Neural crest cell (in vitro differentiated cells): ENCODE measurements around the gene WHRN. TPM values are rescaled to one million over a fixed set of nuclear protein-coding genes. Genes with fewer than 3 reads are reported as not detected.

Experiments used
- DNase-seq: peaks from one replicate; pipeline ENCODE4 v3.0.0; 2021; ENCODE audit warnings: low read depth, mixed read lengths, low spot score
- H3K27ac Mint-ChIP-seq: one replicate; pipeline ENCODE4 v1.8.0; 2021; ENCODE audit warnings: mild to moderate bottlenecking, mixed read lengths; ENCODE audit not compliant: unreplicated experiment
- H3K27me3 Mint-ChIP-seq: 2 replicates; pipeline ENCODE4 v1.8.0; 2021; ENCODE audit warnings: low read depth, mild to moderate bottlenecking, mixed read lengths
- H3K36me3 Mint-ChIP-seq: 2 replicates; pipeline ENCODE4 v1.8.0; 2021; ENCODE audit warnings: low read depth, mild to moderate bottlenecking, mixed read lengths
- H3K4me1 Mint-ChIP-seq: 2 replicates; pipeline ENCODE4 v1.8.0; 2021; ENCODE audit warnings: mixed read lengths
- H3K4me3 Mint-ChIP-seq: one replicate; pipeline ENCODE4 v1.8.0; 2021; ENCODE audit warnings: mild to moderate bottlenecking, mixed read lengths
- H3K9me3 Mint-ChIP-seq: 2 replicates; pipeline ENCODE4 v1.8.0; 2021; ENCODE audit warnings: mixed read lengths
- total RNA-seq: library from RNA; stranded (reverse); gene quantifications from 2 replicates; pipeline ENCODE4 v1.2.1, GENCODE V29; 2021
- TF ChIP-seq, protein P1 (sequence below): fragments of 200-600 bp; sonication (generic); conservative IDR thresholded peaks from 2 replicates; pipeline ENCODE4 v1.5.0; 2021; ENCODE audit warnings: antibody characterized with exemption, mild to moderate bottlenecking

Gene WHRN
- total RNA-seq, 1 donor from 2014 or later: 8.9 TPM

- H3K4me3 Mint-ChIP-seq: no peak overlapping the region
- no peaks in the 10 kb centered on the region for H3K27me3 Mint-ChIP-seq
- no peaks in the 10 kb centered on the region for H3K36me3 Mint-ChIP-seq
- H3K27ac Mint-ChIP-seq: no peak overlapping the region
- H3K4me1 Mint-ChIP-seq: peaks cover 49% of the 10 kb centered on the region
- TF ChIP-seq, protein P1, sequence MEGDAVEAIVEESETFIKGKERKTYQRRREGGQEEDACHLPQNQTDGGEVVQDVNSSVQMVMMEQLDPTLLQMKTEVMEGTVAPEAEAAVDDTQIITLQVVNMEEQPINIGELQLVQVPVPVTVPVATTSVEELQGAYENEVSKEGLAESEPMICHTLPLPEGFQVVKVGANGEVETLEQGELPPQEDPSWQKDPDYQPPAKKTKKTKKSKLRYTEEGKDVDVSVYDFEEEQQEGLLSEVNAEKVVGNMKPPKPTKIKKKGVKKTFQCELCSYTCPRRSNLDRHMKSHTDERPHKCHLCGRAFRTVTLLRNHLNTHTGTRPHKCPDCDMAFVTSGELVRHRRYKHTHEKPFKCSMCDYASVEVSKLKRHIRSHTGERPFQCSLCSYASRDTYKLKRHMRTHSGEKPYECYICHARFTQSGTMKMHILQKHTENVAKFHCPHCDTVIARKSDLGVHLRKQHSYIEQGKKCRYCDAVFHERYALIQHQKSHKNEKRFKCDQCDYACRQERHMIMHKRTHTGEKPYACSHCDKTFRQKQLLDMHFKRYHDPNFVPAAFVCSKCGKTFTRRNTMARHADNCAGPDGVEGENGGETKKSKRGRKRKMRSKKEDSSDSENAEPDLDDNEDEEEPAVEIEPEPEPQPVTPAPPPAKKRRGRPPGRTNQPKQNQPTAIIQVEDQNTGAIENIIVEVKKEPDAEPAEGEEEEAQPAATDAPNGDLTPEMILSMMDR: no peak
- no peaks in the 10 kb centered on the region for H3K9me3 Mint-ChIP-seq
- DNase-seq: no peak
Observed at GRCh38 chr9:114412048-114412683, 93.1 kb downstream of the WHRN start.

- H3K27me3 Mint-ChIP-seq: no peaks in the 10 kb centered on the region
- TF ChIP-seq, protein P1: no peak
Observed at GRCh38 chr9:114411452-114411851, 93.8 kb downstream of the WHRN start.

GRCh38 chr9:114410910-114411309 lies 94.4 kb downstream of the WHRN start:
- H3K4me3 Mint-ChIP-seq: no peak overlapping the region
- TF ChIP-seq, protein P1: no peak
- H3K27ac Mint-ChIP-seq: no peak overlapping the region
- H3K27me3 Mint-ChIP-seq: no peaks in the 10 kb centered on the region
- no peaks in the 10 kb centered on the region for H3K36me3 Mint-ChIP-seq
- DNase-seq: no peak
- no peaks in the 10 kb centered on the region for H3K9me3 Mint-ChIP-seq
- peaks cover 39% of the 10 kb centered on the region for H3K4me1 Mint-ChIP-seq

More at GRCh38 chr9:114411452-114411851, 93.8 kb downstream of the WHRN start:
- no peak for DNase-seq
- Mint-ChIP-seq H3K4me3 (no peak overlapping the region), H3K9me3 (no peaks in the 10 kb centered on the region), H3K4me1 (peaks cover 42% of the 10 kb centered on the region), H3K27ac (peak overlapping the region; percentile 90), H3K36me3 (no peaks in the 10 kb centered on the region)

- Mint-ChIP-seq H3K4me3 (no peak overlapping the region), H3K4me1 (peaks cover 38% of the 10 kb centered on the region), H3K27ac (peak overlapping the region; percentile 94), H3K9me3 (no peaks in the 10 kb centered on the region), H3K36me3 (no peaks in the 10 kb centered on the region), H3K27me3 (no peaks in the 10 kb centered on the region)
- TF ChIP-seq, protein P1: no peak
- DNase-seq: no peak
Observed at GRCh38 chr9:114409842-114410241, 95.4 kb downstream of the WHRN start.

DNA sequence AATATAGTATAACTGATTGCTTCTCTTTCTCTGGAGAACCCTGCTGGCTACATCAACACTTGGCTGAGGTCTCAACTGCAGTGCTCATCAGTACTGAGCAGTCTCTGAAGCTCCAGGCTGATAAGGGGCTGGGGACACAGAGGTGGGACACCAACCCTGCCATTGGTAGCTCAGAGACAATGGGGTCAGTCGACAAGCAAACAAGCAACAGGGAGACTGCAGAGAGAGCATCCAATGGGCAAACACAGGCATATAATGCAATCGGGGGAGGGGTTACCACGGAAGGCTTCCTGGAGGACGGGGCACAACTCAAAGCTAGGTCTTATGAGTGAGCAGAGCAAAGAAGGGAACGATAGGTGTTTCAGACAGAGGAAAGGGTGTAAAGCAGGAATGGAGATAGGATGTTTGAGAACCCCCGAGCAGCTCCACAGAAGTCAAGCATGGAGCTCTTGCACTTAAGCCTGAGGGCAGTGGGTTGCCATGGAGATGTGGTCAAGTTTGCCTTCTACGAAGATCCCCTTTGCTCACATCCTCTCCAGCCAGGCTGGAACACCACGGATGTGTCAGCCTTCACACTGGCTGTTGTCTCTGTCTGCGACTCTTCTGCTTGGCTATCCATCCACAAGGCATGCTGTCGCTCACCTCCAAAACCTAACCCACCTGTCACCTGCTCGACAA lies 96.0 kb downstream of the WHRN start:
- no peak for DNase-seq
- no peaks in the 10 kb centered on the region for H3K9me3 Mint-ChIP-seq
- TF ChIP-seq, protein P1: no peak
- H3K27ac Mint-ChIP-seq: peak overlapping the region; percentile 94
- peaks cover 38% of the 10 kb centered on the region for H3K4me1 Mint-ChIP-seq
- H3K27me3 Mint-ChIP-seq: no peaks in the 10 kb centered on the region
- H3K4me3 Mint-ChIP-seq: no peak overlapping the region
- H3K36me3 Mint-ChIP-seq: no peaks in the 10 kb centered on the region
